ENCODE data around the gene NELL2.

DNA sequence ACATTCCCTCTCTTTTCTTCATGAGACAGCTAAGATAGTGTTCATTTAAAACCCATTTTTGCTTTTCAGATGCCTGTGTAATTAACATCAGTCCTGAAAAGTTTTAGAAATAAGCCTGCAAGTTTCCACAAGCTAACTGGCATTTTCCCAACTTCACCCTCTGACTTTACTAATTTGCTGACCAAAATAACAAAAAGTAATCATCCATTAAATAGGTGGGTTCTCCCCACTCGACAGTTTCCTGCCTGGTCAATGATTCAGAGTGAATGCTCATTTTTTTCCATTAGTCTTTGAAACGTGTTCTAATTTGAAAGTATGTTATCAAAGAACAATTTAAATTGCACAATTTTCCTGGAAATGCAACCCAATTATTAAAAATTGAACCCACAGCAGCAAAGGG is 23.6 kb downstream of the NELL2 start:
- TF ChIP-seq EZH2phosphoT487 (IDR thresholded peaks at IDR 0.05; ENCODE audit: insufficient read depth, low read depth) (no peak), EZH2 (IDR thresholded peaks at IDR 0.05; ENCODE audit: insufficient read depth, poor library complexity, severe bottlenecking) (no peak)
